Pulmonary artery endothelial cell (primary cell): Measurements from ENCODE around the gene TIMM17B. TPM values are rescaled to one million over a fixed set of nuclear protein-coding genes. Genes with fewer than 3 reads are reported as not detected.

ENCODE experiments used
- DNase-seq: peaks from one replicate; pipeline ENCODE4 v3.0.0-alpha.2; 2011; ENCODE audit warnings: low read depth, low spot score
- total RNA-seq: library from RNA; depleted of rRNA; stranded (reverse); fragments of >200 nt; gene quantifications from 2 replicates; pipeline ENCODE4 v1.2.3, GENCODE V29; 2014

TIMM17B gene
- total RNA-seq, 1 donor from 2014 or later, result 17.7 TPM

DNA sequence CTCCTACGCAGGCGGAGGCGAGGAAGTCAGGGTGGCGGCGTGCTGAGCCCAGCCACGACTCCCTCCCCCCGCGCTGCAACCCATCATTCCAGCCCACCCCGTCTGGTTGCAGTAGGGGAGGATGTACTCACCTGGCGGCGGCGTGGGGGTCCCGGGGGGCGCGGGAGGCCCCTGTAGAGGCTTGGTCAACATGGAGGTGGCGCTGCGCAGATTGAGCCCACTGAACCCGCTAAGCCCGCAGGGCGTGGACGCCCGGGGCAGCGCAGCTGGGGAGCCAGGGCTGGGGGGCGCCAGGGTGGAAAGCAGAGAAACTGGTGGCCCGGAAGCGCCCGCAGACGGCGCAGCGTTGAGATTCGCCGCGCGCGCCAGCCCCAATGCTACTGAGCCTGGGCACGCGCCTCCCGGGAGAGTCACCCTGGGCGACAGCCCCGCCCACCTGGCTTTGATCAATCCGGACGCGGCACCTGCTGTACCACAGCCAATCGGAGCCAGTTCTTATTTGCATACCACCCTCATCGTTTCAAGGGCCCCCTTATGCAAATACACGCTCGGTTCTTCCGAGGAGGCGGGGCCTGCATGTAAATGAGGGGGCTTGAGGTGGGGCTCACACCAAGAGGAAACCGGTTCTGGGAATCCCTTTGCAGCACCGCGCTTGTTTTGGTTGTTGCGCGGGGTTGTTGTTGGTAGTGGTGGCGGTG lies 21.2 kb upstream of the TIMM17B start, which contains the start of gene PIM2:
Gene PIM2, minus strand, starts transcription at position 382 of the 698 bp plus-strand sequence. Its CDS starts 190 bp downstream, at position 192.
- peak; percentile 49 for DNase-seq

DNA sequence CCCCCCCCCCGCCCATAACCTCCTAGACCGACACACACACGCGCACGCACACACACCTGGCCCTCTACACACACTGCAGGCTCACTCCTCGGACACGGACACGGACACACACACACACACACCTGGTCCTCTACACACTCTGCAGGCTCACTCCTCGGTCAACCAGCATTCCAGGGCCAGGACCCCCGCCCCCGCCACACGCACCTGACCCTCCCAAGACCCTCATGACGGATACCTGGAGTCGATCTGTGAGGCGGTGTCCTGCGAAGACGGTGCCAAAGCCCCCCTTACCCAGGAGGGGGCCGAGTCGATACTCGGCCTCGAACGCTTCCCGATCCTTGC lies 20.7 kb upstream of the TIMM17B start:
- no peak for DNase-seq

DNA sequence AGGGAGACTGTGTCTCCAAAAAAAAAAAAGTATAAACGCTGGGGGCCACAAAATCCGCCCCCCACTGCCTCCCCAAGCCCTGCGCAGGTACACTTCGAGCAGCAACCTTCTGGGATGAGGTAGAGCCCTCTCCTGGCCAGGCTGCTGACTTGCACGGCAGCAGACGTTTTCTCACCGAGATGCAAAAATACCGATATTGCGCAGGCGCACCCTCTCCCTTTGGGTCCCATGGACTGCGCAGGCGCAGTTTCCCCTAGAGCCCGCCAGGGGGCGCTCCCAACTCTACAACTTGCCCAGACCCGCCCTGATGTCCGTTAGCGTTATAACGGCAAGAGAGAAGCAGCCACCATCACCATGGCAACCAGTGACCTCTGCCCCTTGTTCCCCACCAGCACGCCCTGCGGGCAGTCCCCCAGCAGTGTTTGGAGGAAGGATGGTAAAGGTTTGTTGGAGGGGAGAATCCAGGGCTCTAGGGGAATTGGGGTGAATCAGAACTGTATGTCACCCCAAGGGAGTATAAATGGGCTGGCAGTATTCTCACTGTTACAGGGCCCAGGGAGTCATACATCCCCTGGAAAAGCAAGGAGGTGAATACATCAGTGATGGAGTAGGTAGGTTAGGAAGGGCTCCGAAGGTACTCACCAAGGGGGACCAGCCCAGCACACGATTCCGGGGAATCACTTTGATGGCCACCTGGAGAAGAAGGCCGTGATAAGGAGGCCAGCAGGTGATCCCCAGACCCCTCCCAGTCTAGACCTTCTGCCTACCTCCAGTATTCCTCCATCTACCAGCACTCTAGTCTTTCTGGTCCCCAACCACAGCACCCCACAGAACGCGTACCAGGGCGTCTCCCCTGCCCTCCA lies 19.8 kb upstream of the TIMM17B start:
- DNase-seq, result peak; percentile 59

DNA sequence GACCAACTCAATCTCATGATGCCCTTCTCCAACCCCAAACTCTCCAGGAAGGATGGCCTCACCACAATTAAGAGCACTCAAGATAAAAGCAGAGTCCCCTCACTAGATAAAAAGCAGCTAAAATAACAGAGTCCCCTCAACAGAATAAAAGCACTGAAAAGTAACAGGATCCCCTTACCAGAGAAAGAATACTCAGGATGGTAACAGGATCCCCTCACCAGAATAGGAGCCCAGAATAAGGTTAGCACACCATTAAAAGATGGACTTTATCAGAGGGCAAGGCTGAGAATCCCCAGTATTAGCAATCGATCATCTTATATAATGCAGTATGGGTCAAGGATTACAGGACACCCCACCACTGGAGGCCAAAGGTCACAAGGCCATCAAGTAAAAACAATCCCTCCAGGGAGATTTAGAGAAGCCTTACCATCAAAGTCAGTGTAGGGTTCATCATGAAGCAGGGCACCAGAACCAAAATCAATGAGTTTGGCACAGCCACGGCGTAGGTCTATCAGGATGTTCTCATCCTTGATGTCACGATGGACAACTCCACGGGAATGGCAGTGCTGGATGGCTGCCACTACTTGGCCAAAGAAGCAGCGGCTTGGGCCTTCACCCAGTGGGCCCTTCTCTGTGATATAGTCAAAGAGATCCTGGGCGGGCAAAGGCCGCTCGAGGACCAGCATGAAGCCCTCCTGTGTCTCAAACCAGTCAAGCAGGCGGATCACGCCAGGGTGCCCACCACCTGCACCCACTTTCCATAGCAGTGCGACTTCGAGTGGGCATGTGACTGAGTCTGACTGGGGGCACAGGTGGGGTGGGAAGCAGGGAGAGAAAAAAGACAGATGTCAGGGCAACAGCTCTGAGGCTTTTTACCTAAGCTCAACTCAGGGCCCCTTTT lies 17.3 kb upstream of the TIMM17B start:
- DNase-seq, result no peak

DNA sequence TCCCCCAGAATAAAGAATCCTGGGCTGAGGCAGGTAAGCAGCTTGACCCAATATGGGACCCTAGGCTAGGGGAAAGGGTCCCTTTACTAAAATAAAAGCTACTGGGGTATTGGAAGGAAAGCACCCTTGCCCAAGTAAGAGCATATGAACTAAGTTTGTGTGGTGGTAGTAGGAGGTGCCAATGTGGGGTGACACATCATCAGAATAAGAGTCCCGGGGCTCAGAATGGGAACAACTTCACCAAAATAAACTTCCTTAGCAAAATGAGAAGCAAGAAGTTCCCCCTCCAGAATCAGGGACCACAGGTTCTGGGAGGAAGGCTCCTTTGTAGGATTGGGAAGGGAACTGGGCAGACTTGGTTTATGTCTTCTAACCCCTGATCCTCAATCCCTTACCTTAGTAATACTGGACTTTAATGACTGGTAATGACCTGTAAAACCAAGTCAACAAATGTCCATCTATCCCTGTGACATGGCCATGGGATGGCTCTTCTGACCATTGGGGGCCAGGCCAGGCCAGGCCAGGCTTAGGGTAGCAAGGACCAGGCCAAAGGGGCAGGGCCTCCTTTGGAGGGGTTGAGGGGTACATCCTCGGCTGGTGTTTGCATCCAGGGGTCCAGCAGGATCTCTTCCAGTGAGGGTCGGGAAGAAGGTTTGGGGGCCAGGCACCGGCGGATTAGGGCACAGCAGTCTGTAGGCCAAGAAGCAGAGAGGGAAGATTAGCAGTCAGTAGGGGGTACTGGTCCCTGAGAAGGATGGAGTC lies 16.2 kb upstream of the TIMM17B start:
- DNase-seq, result no peak

DNA sequence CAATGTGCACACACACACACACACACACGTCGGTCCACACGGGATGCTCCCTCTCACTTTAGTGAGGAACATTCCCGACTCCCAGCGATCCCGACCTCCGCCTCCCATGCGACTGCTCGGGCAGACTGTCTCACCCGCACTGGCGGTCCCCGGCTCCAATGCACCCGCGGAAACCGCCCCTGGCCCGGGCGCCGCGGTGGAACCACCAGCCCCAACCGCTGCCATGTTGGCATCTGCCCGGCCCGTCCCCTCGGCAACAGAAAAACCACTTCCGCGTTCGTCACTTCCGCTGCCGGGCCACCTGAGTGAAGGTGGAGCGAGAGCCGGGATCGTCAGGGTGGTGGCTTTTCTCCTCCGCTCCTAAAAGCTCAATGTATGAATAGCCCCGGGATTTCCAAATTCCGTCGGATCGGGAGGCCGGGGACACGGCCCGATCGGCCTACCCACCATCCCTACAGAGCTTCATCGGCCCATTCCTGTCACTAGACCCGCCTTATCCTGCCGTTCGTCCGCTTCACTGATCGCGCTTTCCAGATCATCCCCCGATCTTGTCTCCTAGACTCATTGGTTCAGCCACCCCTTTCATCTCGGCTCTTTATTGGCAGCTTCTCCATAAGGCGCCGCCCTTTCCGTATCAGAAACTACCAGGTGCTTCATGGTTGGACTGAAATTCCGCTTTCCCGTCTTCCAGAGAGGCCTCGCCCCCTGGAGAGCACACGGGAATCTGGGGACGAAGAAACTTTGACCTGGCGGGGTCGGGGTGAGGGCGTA lies 14.0 kb upstream of the TIMM17B start, which contains the start of gene SLC35A2:
Gene SLC35A2, minus strand, starts transcription at position 235 of the 771 bp plus-strand sequence. Its CDS starts 10 bp downstream, at position 225.
- peak; percentile 36 for DNase-seq

DNA sequence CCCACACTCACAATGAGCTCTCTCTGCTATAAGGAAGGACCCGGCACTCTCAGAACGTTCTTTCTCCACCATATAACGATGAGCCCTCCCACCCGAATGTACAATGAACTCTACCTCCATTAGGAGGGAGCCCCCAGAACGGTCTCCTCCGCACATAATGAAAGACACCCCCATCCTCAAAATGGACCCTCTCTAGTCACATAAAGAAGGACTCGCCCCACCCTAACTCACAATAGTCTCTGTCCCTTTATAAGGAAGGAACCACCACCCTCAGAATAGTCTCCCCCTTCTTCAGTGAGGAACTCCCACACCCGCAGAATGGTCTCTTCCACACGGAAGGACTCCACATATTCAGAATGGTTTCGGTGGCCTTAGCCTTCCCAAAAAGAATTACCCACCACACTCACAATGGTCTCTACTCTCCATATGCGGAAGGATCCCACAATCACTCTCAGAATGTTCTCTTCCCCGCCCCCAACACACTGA lies 13.4 kb upstream of the TIMM17B start:
- no peak for DNase-seq

DNA sequence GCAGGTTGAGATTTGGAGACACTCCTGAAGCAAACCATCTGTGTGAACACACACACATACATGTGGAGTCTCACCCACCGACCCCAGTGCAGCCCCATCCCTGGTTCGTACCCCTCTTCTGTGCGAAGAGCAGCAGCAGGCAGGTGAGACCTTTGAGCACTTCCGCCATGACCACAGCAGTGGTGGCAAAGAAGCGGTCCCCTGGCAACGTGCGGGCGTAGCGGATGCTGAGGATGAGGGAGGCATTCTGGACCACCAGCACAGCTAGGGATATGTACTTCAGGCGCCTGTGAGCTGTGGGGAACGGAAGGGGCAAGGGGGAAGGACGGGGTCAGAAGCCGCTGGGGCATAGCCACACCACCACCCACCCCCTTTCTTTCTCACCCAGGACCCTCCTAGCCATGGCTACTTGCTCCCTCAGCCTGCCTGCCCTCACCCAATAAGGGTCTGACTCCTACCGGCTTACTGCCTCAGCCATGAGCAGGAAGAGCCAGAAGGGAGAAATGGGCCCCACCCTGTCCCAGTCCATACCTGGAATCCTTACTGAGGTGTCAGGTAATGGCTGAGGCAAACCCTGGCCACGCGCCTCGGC lies 12.2 kb upstream of the TIMM17B start:
- DNase-seq, result no peak

DNA sequence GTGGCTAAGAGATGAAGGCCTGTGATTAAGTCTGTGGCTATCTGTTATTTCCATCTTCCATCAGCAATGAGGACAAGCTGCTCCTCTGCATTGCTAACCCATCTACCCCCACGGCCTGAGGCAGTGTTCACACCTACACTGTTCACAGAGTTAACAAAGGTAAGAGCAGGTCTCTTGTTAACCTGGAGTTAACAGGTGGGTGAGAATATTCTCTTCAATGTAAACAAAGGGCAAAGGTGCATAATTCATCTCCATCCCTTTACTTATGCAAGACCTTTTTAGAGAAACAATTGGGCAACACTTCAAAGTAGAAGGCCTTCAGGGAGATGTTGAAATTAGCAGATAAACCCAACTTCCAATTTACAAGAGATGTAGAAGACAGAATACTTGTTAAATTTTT lies 11.0 kb upstream of the TIMM17B start:
- no peak for DNase-seq

DNA sequence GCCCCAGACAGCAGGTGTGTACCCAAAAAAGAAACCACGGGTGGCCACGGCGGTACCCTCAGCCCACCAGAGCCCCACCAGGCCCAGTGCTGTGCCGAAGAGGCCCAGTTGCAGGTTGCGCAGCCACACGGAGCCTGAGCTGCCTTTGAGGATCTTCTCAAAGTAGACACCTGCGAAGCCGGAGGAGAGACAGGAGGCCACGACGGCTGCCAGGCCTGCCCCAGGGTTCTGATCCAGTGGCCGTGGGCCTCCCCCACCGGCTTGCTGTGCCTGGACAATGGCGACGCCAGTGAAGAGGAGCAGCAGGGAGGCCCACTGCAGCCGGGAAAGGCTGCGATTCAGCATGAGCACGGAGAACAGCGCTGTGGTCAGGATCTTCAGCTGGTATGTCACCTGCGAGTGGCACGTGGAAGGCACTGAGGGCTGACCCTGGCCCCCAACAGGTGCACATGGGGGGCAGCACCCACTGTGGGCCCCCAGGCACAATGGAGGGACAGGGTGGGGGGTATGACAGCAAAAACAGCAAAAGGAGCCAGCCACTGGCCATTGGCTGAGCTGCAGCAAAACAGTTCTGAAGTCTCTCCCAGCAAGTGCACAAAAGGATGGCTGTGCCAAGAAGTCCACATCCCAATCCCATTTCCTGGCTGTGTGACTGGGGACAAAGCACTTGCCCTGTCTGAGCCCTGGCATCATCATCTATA lies 7.7 kb upstream of the TIMM17B start:
- DNase-seq, result no peak

DNA sequence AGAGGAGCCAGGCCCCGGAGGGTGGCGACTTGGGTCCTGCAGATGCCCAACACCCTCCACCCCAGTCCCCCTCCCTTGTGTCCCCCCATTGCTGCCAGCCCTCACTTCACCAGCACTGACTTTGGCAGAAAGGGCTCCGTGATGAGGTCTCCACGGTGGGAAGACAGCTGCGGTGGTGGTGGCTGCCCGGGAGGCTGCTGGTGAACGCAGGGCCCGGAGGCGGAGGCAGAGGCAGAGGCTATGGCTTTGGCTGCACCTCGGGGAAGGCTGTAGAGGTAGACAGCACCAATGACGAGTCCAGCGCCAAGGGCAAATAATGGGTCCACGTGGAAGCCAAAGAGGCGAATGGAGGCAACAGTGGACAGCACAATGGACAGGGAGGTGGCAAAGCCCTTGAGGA lies 7.1 kb upstream of the TIMM17B start:
- DNase-seq, result no peak

DNA sequence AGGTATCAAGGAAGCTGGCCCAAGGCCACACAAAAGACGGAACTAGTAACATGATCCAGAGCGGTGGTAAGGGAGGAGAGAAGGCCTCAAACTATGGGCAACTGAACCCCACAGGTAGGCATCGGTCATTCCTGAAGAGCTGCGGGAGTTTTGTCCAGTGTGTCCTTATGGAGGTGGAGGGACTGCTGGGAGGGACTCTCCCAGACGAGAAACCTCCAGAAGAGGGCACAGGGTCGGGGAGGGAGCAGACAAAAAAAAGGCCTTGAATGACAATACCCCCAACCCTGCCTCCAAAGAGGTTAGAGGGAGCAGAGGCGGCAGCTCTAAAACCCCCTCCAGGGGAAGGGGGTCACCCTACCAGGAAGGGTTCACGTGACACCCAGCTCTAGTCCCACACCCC lies 6.6 kb upstream of the TIMM17B start:
- DNase-seq, result no peak

DNA sequence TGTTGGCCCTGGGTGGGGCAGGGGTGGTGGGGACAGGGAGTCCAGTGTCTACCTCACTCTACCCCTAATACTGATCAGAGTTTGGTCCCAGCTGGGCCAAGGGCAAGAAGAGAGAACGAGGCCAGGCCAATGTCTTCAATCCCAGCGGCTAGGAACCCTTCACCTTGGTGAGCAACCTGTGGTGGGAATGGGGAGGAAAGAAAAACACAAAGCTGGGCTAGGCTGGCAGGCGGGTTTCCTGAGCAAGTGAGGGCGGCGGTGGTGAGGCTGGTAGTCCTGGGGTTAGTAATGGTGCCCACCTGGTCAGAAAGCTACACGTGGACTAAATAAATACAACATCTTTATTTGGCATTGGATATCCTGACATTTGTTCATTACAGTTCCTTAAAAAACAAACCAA lies 5.7 kb upstream of the TIMM17B start:
- DNase-seq, result no peak

DNA sequence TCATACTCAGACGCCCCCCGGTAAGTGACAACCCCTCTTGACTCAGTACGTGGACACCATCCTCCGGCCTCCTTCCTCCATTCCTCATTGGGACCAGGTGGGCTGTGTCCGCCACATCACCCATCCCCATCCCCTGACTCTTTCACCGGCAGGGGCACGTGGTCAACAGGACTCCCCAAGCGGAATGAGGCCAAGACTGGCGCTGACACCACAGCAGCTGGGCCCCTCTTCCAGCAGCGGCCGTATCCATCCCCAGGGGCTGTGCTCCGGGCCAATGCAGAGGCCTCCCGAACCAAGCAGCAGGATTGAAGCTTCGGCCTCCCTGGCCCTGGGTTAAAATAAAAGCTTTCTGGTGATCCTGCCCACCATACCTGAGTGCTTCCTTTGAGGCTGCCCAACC lies 5.2 kb upstream of the TIMM17B start:
- DNase-seq, result no peak

DNA sequence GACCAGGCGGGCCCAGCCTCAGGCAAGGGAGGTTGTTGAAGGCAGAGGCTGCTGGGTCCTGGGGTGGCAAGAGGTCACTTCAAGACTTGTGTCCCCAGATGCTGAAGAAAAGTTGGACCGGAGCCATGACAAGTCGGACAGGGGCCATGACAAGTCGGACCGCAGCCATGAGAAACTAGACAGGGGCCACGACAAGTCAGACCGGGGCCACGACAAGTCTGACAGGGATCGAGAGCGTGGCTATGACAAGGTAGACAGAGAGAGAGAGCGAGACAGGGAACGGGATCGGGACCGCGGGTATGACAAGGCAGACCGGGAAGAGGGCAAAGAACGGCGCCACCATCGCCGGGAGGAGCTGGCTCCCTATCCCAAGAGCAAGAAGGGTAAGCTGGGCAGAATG lies 4.6 kb upstream of the TIMM17B start:
- DNase-seq, result no peak

DNA sequence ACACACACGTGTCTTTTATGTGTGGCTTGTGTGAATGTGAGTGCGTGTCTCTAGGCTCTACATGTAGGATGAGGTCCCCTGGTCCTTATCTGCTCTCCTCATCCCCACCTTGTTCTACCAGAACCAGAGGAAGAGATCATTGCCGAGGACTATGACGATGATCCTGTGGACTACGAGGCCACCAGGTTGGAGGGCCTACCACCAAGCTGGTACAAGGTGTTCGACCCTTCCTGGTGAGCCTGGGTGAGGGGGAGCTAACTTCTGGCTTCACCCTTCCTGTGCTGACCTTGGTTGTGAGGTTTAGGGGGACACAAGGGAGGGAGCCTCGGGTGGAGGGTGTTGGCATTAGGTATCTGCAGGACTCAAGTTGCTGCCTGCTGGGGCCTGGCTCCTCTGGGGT lies 3.5 kb upstream of the TIMM17B start:
- DNase-seq, result no peak

DNA sequence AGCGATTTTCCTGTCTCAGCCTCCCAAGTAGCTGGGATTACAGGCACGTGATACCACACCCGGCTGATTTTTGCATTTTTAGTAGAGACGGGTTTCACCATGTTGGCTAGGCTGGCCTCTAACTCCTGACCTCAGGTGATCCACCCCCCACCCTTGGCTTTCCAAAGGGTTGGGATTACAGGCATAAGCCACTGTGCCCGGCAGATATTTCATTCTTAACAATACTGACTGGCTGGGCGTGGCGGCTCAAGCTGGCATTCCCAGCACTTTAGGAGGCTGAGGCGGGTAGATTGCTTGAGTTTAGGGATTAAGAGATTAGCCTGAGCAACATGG lies 1.5 kb upstream of the TIMM17B start:
- no peak for DNase-seq

DNA sequence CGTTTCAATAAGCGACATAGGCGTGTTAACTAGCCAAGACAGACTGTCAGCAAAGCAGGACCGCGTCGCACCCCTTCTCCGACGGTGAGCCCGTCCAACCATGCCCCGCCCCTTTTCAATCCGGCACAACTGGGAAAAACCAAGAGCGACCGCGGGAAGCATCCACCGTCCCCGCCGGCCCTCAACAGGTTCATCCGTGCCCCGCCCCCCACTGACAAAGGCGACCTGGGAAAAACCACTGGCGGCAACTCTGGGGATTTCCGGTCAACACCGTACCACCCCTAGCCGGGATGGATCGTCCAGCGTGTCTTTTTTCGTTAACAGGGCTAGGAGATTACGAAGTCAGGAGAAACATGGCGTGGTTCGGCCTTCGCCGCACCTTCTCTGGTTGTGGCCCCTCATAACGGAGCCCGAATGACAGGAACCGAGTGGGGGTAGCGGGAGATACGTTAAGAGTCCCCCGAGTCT lies 377 bp downstream of the TIMM17B start:
- DNase-seq, result peak; percentile 48

DNA sequence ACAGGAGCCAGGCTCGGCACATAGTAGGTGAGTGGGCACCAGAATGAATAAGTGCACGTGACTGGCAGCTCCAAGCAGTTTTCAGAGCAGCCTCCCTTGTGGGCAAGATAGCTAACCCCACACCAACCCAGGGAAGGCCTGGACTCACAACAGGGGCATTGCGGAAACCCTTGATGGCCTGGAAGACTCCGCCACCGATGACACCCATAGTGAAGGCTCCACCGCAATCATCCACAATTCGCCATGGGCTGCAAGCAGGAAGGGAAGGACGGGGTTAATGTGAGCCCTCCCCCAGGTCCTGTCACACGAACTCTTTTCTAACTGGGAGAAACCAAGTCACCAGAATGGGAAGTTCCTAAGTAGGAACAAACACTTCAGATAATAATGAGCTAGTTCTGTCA lies 957 bp downstream of the TIMM17B start:
- DNase-seq, result no peak
